HG03064 (cell line): ENCODE results near the gene RNASEH2A.
"Not testable (repeated sequence)": the region's sequence is repeated elsewhere in the genome, so short reads cannot be mapped to it uniquely, and the experiment has no call there.

Experiments used
- ATAC-seq: cut with Tn5 transposase; IDR thresholded peaks from one replicate; pipeline ENCODE4 v1.9.1; 2021; ENCODE audit warnings: low read depth; ENCODE audit not compliant: unreplicated experiment

Gene RNASEH2A

DNA sequence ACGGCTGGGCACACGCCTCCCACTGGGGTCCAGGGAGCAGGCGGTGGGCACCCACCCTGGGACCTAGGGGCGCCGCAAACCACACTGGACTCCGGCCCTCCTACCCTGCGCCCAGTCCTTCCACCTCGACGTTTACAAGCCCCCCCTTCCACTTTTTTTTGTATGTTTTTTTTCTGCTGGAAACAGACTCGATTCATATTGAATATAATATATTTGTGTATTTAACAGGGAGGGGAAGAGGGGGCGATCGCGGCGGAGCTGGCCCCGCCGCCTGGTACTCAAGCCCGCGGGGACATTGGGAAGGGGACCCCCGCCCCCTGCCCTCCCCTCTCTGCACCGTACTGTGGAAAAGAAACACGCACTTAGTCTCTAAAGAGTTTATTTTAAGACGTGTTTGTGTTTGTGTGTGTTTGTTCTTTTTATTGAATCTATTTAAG lies 13.5 kb upstream of the RNASEH2A start:
- ATAC-seq = no peak

DNA sequence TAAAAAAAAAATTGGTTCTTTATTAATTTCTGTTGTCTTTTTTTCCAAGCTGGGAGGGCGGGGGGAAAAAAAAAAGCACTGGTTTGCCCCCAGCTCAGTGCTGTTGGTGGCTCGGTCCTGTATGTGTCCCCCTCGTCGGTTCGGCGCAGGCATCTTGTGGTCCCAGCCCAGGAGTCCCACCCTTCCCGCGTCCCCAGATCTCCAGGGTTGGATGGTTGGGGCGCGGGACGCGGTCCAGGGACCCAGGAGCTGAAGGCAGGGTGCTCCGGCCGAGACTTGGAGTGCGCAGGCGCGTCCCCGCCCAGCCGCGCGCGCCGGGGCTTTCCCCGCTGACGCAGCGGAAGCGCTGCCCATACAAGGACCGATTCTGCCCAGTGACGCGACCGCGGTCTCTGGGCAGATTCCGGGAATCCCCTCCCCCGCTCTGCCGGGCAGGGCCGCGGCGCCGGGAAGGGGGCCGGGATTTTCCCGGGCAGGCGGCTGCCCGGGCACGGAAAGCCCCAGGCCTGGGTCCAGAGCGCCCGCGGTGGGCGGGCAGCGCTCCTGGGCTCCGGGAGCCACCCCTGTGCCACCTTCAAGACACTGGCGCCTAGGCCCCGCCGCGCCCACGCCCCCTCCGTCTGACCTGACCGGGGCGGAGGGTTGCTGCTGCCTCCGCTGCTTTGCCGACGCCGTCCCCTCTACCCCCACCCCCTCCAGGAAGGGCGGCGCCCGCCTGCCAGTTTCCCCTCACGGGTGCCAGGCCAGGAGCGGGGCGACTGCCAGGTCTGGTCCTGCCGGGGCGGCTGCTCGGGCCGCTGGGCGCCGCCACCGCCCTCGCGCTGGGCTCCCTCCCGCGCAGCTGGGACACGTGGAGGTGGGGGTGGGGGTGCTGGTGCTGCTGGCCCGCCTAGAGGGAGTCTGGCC lies 12.8 kb upstream of the RNASEH2A start:
- ATAC-seq = no peak

- ATAC-seq = no peak
Observed at GRCh38 chr19:12794196-12794941, 12.0 kb upstream of the RNASEH2A start.

DNA sequence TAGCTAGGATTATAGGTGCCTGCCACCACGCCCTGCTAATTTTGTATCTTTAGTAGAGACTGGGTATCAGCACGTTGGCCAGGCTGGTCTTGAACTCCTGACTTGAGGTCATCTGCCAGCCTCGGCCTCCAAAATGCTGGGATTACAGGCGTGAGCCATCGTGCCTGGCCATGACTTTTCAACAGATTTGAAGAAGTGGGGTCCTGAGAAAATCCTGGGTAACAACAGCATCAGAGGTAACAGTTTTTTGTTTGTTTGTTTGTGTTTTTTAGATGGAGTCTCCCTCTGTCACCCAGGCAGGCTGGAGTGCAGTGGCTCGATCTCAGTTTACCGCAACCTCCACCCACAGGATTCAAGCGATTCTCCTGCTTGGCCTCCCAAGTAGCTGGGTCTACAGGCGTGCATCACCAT lies 11.4 kb upstream of the RNASEH2A start:
- no peak for ATAC-seq

- ATAC-seq = no peak
Observed at GRCh38 chr19:12796146-12797071, 10.0 kb upstream of the RNASEH2A start.

DNA sequence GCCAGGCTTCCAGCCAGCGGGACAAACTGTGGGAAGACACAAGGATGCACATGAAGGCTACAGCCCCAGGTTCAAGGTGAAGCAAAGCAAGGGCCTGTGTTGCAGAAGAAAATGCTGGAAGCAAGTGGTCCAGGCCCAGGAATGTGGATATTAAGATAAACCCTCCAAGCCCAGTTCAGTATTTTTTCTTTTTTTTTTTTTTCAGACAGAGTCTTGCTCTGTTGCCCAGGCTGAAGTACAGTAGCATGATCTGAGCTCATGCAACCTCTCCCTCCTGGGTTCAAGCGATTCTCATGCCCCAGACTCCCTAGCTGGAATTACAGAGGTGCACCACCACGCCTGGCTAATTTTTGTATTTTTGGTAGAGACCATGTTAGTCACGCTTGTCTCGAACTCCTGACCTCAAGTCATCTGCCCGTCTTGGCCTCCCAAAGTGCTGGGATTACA lies 9.2 kb upstream of the RNASEH2A start:
- no peak for ATAC-seq

- ATAC-seq = not testable (repeated sequence)
Observed at GRCh38 chr19:12797607-12798006, 8.8 kb upstream of the RNASEH2A start.

DNA sequence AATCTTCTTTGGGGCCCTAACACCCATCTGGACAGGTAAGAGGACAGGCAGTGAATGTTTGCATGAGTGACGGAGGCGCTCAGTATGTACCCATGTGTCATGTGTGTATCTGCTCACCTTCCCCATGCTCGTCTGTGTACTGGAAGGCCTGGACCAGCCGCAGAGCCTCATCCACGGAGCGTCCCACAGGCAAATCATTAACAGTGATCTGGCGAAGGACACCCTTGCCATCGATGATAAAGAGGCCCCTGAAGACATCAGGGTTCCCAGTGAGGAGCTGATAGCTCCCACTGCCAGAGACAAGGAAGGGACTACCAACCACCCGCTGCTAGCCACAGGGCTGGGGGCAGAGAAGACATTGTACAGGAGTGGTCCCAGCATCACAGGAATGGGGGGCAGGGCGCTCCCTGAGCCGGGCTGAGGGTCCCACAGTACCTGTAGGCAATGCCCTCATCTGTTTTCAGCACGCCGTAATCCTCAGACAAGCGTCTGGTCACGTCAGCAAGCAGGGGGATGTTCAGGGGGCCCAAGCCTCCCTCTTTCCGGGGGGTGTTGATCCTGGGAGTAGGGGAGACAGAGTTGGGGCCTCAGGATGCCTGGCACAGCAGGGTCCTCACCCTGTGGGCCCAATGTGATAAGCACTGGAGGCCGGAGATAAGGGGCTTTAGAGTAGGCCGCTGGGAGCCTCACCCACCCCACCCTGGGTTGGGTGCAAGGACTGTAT lies 6.5 kb upstream of the RNASEH2A start:
- no peak for ATAC-seq

DNA sequence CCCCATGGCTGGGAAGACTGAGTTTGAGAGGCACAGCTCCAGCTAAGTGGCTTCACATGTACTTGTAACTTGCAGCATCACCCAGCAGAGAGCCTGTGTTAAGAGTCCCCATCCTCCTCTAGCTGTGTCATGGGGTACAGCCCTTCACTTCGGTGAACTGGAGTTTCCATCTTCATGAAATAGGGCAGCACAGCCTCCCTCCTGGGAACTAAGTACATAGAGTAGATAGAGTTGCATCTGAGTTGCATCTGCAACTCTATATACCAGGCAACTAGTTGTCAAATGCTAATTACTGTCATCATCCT lies 6.0 kb upstream of the RNASEH2A start:
- no peak for ATAC-seq

GRCh38 chr19:12800923-12801465 lies 5.4 kb upstream of the RNASEH2A start:
- ATAC-seq = no peak

- ATAC-seq = no peak
Observed at GRCh38 chr19:12801466-12802266, 4.7 kb upstream of the RNASEH2A start, which contains the start of the genes PRDX2 and THSD8. PRDX2 (minus strand) TSS chr19:12801800; CDS start chr19:12801261, 539 bp downstream. THSD8 (plus strand) TSS chr19:12802069; CDS start chr19:12802072, 3 bp downstream.

DNA sequence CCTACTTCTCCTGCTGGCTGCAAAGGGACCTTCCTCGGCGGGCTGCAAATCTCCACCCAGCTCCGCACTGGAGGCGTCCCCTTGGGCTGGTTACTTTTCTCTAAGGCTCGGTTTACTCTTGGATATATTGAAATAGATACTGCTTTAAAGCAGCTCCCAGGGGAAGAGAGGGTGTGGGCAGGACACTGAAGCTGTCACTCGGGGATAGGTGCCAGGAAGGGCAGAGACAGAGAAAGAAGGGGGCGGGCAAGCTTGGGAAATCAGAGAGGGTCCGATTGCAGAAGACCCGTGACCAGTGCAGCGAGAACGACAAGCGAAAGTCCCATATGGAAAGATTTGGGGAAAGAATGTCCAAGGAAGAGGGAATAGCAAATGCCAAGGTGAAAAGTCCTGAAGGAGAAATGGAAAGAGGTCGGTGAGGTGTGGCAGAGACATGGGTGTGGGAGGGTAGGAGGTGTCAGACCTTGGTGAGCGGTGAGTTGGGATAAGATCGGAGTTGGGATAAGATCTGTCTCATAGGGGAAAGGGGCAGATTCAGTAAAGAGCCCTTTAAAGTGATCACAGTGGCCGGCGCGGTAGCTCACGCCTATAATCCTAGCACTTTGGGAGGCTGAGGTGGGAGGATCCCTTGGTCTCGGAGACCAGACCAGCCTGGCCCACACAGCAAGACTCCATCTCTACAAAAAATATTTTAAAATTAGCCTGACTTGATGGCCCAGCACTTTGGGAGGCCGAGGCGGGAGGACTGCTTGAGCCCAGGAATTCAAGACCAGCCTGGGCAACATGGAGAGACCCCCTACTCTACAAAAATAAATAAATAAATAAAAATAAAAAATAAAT lies 3.9 kb upstream of the RNASEH2A start:
- no peak for ATAC-seq

DNA sequence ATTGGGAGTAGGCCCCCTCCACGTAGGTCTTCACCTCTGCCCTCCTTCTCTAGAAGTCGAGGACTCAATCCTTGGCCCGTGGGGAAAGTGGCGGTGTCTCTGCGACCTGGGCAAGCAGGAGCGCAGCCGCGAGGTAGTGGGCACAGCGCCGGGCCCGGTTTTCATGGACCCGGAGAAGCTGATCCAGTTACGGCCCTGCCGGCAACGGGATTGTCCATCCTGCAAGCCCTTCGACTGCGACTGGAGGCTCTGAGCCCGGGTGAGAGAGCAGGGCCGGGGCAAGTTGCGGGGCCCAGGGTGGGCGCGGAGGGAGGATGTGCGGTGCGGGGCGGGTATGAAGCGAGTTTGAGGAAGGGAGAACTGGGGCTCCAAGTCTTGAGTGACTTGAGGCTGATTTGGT lies 2.3 kb upstream of the RNASEH2A start:
- ATAC-seq = no peak

DNA sequence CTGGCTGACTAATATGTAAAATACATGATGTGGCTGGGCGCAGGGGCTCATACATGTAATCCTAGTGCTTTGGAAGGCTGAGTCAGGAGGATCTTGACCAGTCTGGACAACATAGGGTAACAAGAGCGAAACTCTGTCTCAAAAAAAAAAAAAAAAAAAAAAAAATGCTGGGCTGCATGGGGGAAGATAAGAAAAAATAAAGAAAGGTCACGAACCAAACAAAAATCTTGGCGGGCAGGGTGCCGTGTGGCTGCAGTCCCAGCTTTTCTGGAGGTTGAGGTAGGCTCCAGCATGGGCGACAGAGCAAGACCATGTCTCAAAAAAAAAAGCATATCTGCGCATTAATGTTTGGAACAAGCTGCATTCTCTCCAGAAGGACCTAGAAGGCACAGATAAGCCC lies 8.7 kb downstream of the RNASEH2A start:
- ATAC-seq = no peak

DNA sequence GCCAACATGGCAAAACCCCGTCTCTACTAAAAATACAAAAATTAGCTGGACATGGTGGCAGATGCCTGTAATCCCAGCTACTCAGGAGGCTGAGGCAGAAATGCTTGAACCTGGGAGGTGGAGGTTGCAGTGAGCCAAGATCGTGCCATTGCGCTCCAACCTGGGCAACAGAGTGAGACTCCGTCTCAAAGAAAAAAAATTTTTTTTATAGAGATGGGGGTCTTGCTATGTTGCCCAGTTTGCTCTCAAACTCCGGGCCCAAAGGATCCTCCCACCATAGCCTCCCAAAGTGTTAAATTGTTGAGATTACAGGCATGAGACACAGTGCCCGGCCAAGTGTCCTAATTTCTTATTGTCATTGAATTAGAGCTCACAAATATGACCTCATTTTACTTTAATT lies 10.8 kb downstream of the RNASEH2A start:
- ATAC-seq = not testable (repeated sequence)

- not testable (repeated sequence) for ATAC-seq
Observed at GRCh38 chr19:12817810-12818209, 11.4 kb downstream of the RNASEH2A start.

GRCh38 chr19:12821761-12822160 lies 15.4 kb downstream of the RNASEH2A start:
- no peak for ATAC-seq
